A549 (cell line): ENCODE results near the gene GOLGA8B.
"Not testable (repeated sequence)": the region's sequence is repeated elsewhere in the genome, so short reads cannot be mapped to it uniquely, and the experiment has no call there.

Experiments
- CTCF ChIP-seq: fragments of >200 bp; sonication (Bioruptor Twin); formaldehyde crosslinking; IDR thresholded peaks from 3 replicates; pipeline ENCODE4 v1.5.1; 2016
- POLR2A ChIP-seq: IDR thresholded peaks from 2 replicates; pipeline ENCODE4 v1.6.1; 2012; ENCODE audit warnings: mild to moderate bottlenecking, low read length
- SMC3 ChIP-seq: fragments of >200 bp; sonication (Bioruptor Twin); formaldehyde crosslinking; IDR thresholded peaks from 3 replicates; pipeline ENCODE4 v1.6.1; 2018; ENCODE audit warnings: inconsistent platforms

- not testable (repeated sequence) for TF ChIP-seq CTCF, SMC3, POLR2A
Measured at GRCh38 chr15:34559764-34560163, 23.7 kb downstream of the GOLGA8B start.
